ENCODE measurements around the gene CACHD1.

DNA sequence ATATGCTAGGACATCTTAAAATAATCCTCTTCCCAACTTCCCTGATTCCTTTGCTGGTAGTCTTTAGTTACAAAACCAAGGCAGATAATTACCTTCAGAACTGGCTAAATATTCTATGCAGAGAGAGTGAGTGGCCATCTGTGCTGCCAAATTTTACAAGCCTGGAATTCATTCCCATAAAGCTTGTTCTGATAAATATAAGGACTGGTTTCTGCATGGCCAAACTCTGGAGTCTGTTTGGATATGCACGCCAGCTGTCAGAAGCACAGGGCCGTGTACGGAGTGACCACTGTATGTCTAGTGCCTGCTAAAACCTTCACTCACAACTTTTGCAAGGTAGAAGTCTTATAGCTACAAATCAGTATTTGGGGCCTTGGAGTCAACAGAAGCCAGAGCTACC is 208.4 kb downstream of the CACHD1 start:
- TF ChIP-seq, protein P1, sequence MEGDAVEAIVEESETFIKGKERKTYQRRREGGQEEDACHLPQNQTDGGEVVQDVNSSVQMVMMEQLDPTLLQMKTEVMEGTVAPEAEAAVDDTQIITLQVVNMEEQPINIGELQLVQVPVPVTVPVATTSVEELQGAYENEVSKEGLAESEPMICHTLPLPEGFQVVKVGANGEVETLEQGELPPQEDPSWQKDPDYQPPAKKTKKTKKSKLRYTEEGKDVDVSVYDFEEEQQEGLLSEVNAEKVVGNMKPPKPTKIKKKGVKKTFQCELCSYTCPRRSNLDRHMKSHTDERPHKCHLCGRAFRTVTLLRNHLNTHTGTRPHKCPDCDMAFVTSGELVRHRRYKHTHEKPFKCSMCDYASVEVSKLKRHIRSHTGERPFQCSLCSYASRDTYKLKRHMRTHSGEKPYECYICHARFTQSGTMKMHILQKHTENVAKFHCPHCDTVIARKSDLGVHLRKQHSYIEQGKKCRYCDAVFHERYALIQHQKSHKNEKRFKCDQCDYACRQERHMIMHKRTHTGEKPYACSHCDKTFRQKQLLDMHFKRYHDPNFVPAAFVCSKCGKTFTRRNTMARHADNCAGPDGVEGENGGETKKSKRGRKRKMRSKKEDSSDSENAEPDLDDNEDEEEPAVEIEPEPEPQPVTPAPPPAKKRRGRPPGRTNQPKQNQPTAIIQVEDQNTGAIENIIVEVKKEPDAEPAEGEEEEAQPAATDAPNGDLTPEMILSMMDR (IDR thresholded peaks at IDR 0.05; ENCODE audit: control extremely low read depth in 1 of 3, insufficient read depth in 1 of 3, low read depth in 1 of 3, low read length in 3 of 3) = no peak
- TF ChIP-seq SUZ12 (IDR thresholded peaks at IDR 0.05; ENCODE audit: low read length) (no peak), YY1 (IDR thresholded peaks at IDR 0.05; ENCODE audit: low read depth, low read length) (no peak), POLR2A (IDR thresholded peaks at IDR 0.05; ENCODE audit: control extremely low read depth in 1 of 2, low read depth in 2 of 2, low read length in 2 of 2) (no peak), RNF2 (IDR thresholded peaks at IDR 0.05; ENCODE audit: borderline replicate concordance, low read depth, low read length, missing control alignments, poor library complexity, severe bottlenecking) (no peak), TAF1 (IDR thresholded peaks at IDR 0.05; ENCODE audit: low read depth, low read length) (no peak), POLR2AphosphoS5 (IDR thresholded peaks at IDR 0.05; ENCODE audit: low read depth, low read length) (no peak), TCF12 (IDR thresholded peaks at IDR 0.05; ENCODE audit: low read depth, low read length) (no peak), SIX5 (IDR thresholded peaks at IDR 0.05; ENCODE audit: low read depth, low read length) (no peak), CREB1 (IDR thresholded peaks at IDR 0.05) (no peak), JUND (IDR thresholded peaks at IDR 0.05; ENCODE audit: low read length) (no peak), PHF8 (conservative IDR thresholded peaks at IDR 0.05; ENCODE audit: low read depth, low read length) (no peak), MAFK (IDR thresholded peaks at IDR 0.05; ENCODE audit: low read depth, low read length) (no peak)
- TF ChIP-seq, protein P2, sequence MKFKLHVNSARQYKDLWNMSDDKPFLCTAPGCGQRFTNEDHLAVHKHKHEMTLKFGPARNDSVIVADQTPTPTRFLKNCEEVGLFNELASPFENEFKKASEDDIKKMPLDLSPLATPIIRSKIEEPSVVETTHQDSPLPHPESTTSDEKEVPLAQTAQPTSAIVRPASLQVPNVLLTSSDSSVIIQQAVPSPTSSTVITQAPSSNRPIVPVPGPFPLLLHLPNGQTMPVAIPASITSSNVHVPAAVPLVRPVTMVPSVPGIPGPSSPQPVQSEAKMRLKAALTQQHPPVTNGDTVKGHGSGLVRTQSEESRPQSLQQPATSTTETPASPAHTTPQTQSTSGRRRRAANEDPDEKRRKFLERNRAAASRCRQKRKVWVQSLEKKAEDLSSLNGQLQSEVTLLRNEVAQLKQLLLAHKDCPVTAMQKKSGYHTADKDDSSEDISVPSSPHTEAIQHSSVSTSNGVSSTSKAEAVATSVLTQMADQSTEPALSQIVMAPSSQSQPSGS (IDR thresholded peaks at IDR 0.05; ENCODE audit: low read length) = no peak

All from H1 (cell line).